K562 (cell line): ENCODE data around the gene TPI1. TPM values are rescaled to one million over a fixed set of nuclear protein-coding genes. Genes with fewer than 3 reads are reported as not detected.

Experiments
- ATAC-seq: fragments of 200-7000 bp; cut with Tn5 transposase; 3 replicates; pipeline ENCODE4 v1.9.1; 2020; ENCODE audit warnings: moderate library complexity
- BruUV-seq: library from RNA; stranded (reverse); fragments of 400-500 nt; replicated peaks from 2 replicates; lab custom pipeline; 2021; lab: Mats Ljungman, UMichigan
- CTCF ChIA-PET: fragments of 300-600 bp; formaldehyde crosslinking; extraction: SDS; loops from one replicate; lab custom pipeline; 2021; ENCODE audit warnings: low intra/inter-chr PET ratio; lab: Yijun Ruan, JAX
- POLR2A ChIA-PET: fragments of 300-600, 350-650 bp; sonication (Branson Sonifier 250); formaldehyde crosslinking; extraction: SDS; loops from one replicate; lab custom pipeline; 2021; ENCODE audit warnings: antibody characterized with exemption, inconsistent platforms; lab: Yijun Ruan, JAX
- DNase-seq, 4 experiments: peaks; one replicate each; pipeline versions ENCODE4 v3.0.0 to v3.0.0-alpha.2; 2011 to 2018; ENCODE audit warnings: low spot score in 3 of 4, mixed read lengths in 3 of 4; ENCODE audit errors: extremely low read depth in 1 of 4
- FAIRE-seq: peaks from 2 replicates; lab custom pipeline; 2011; peaks lifted over from hg19 to GRCh38; lab: Jason Lieb, UNC
- H2AFZ ChIP-seq: 2 replicates; pipeline ENCODE4 v1.6.0; 2011; ENCODE audit warnings: low read depth, low read length, control low read depth, inconsistent platforms
- H3K27ac ChIP-seq: fragments of 200-600 bp; 3 replicates; pipeline ENCODE4 v1.8.0; 2011; ENCODE audit warnings: low read depth, mild to moderate bottlenecking, control low read depth, inconsistent platforms, low read length, moderate library complexity, mixed read lengths; ENCODE audit errors: extremely low read depth
- H3K27me3 ChIP-seq, 2 experiments: fragments of 300-600 bp in 1 of 2; 2 replicates in 1 of 2; 3 replicates in 1 of 2; pipeline versions ENCODE4 v1.6.0 to v1.8.0; 2011; ENCODE audit warnings: inconsistent platforms in 2 of 2, low read length in 2 of 2, mild to moderate bottlenecking in 1 of 2, mixed read lengths in 1 of 2, moderate library complexity in 1 of 2; ENCODE audit not compliant: control insufficient read depth in 2 of 2, insufficient read depth in 2 of 2
- H3K36me3 ChIP-seq: fragments of 300-600 bp; 3 replicates; pipeline ENCODE4 v1.8.0; 2011; ENCODE audit warnings: mild to moderate bottlenecking, low read length, inconsistent platforms; ENCODE audit not compliant: control insufficient read depth, insufficient read depth
- H3K4me1 ChIP-seq, 2 experiments: fragments of 200-600 bp in 1 of 2; replicated peaks in 1 of 2; 2 replicates in 1 of 2; 3 replicates in 1 of 2; pipeline versions ENCODE4 v1.5.1 to v1.8.0; 2011; ENCODE audit warnings: inconsistent platforms in 2 of 2, low read length in 2 of 2, mild to moderate bottlenecking in 1 of 2, mixed read lengths in 1 of 2, moderate library complexity in 1 of 2; ENCODE audit not compliant: control insufficient read depth in 2 of 2, insufficient read depth in 2 of 2
- H3K4me2 ChIP-seq: 2 replicates; pipeline ENCODE4 v1.6.1; 2011; ENCODE audit warnings: low read length, control low read depth, inconsistent platforms, mixed read lengths; ENCODE audit not compliant: insufficient read depth
- H3K4me3 ChIP-seq: fragments of 200-600 bp; sonication (generic), shearing (Covaris generic); 2 replicates; pipeline ENCODE4 v1.5.1; 2016; ENCODE audit warnings: control low read depth, inconsistent platforms
- H3K79me2 ChIP-seq: fragments of 200-600 bp; 3 replicates; pipeline ENCODE4 v1.8.0; 2011; ENCODE audit warnings: low read length, inconsistent platforms; ENCODE audit not compliant: control insufficient read depth, insufficient read depth
- H3K9ac ChIP-seq, 2 experiments: 2 replicates each; pipeline versions ENCODE4 v1.6.0 to v1.6.1; 2011; ENCODE audit warnings: low read depth in 2 of 2, low read length in 2 of 2, control low read depth in 1 of 2, inconsistent platforms in 1 of 2, mild to moderate bottlenecking in 1 of 2, mixed read lengths in 1 of 2; ENCODE audit not compliant: insufficient read depth in 1 of 2
- H3K9me1 ChIP-seq: one replicate; pipeline ENCODE4 v1.6.0; 2011; ENCODE audit warnings: inconsistent platforms, mild to moderate bottlenecking, low read length, moderate library complexity; ENCODE audit not compliant: control insufficient read depth, insufficient read depth
- H3K9me3 ChIP-seq: replicated peaks from 2 replicates; pipeline ENCODE4 v1.5.1; 2011; ENCODE audit warnings: low read depth, low read length, inconsistent platforms; ENCODE audit not compliant: control insufficient read depth, insufficient read depth
- H4K20me1 ChIP-seq: replicated peaks from 2 replicates; pipeline ENCODE4 v1.6.1; 2011; ENCODE audit warnings: low read length, inconsistent platforms, mixed read lengths; ENCODE audit not compliant: control insufficient read depth, insufficient read depth
- BCOR ChIP-seq: fragments of 450-650 bp; IDR thresholded peaks from 2 replicates; pipeline ENCODE4 v1.6.1; 2016
- BMI1 ChIP-seq: fragments of 150-350 bp; IDR thresholded peaks from 2 replicates; pipeline ENCODE4 v1.6.1; 2014; ENCODE audit warnings: low read length
- DNMT1 ChIP-seq: fragments of 450-650 bp; IDR thresholded peaks from 2 replicates; pipeline ENCODE4 v1.6.1; 2016; ENCODE audit warnings: antibody characterized with exemption, mild to moderate bottlenecking
- ERF ChIP-seq: fragments of 450-650 bp; formaldehyde crosslinking; IDR thresholded peaks from 2 replicates; pipeline ENCODE4 v1.4.0; 2020; ENCODE audit warnings: mild to moderate bottlenecking, mixed read lengths
- ETV1 ChIP-seq: fragments of 450-650 bp; conservative IDR thresholded peaks from 2 replicates; pipeline ENCODE4 v1.6.1; 2016; ENCODE audit warnings: missing genetic modification characterization, control low read depth, low read depth, missing compliant biosample characterization
- FOXA1 ChIP-seq: fragments of 450-650 bp; IDR thresholded peaks from 2 replicates; pipeline ENCODE4 v1.6.1; 2016; ENCODE audit warnings: mild to moderate bottlenecking, borderline replicate concordance
- FUS ChIP-seq: fragments of 200-400 bp; formaldehyde crosslinking; optimal IDR thresholded peaks from 2 replicates; pipeline ENCODE3; 2017; ENCODE audit warnings: low read depth, low read length
- GABPB1 ChIP-seq: sonication (generic); formaldehyde crosslinking; IDR thresholded peaks from 2 replicates; pipeline ENCODE4 v1.8.0; 2022; ENCODE audit warnings: mild to moderate bottlenecking, missing genetic modification reagents
- MCM7 ChIP-seq, 2 experiments: fragments of 450-650 bp; IDR thresholded peaks; 2 replicates each; pipeline ENCODE4 v1.6.1; 2016 to 2018
- NR4A1 ChIP-seq, 2 experiments: fragments of 250-450 bp in 1 of 2; fragments of 450-650 bp in 1 of 2; sonication (Bioruptor Pico) in 1 of 2; IDR thresholded peaks; 2 replicates each; pipeline versions ENCODE4 v1.4.0 to v1.6.1; 2016 to 2020; ENCODE audit warnings: mild to moderate bottlenecking in 2 of 2, missing compliant biosample characterization in 1 of 2, missing genetic modification characterization in 1 of 2, moderate library complexity in 1 of 2
- POLR2H ChIP-seq: IDR thresholded peaks from 2 replicates; pipeline ENCODE4 v1.6.1; 2016; ENCODE audit warnings: missing genetic modification characterization, low read depth, mild to moderate bottlenecking, control low read depth, missing compliant biosample characterization, moderate library complexity
- SMARCA5 ChIP-seq: fragments of 450-650 bp; IDR thresholded peaks from 2 replicates; pipeline ENCODE4 v1.6.1; 2016
- SMARCE1 ChIP-seq: fragments of 450-650 bp; IDR thresholded peaks from 2 replicates; pipeline ENCODE4 v1.7.1; 2016; ENCODE audit warnings: mild to moderate bottlenecking
- SPI1 ChIP-seq: IDR thresholded peaks from 2 replicates; pipeline ENCODE4 v1.6.1; 2011; ENCODE audit warnings: low read depth, low read length, control low read depth, borderline replicate concordance
- WHSC1 ChIP-seq: IDR thresholded peaks from one replicate; pipeline ENCODE4 v1.6.1; 2012; ENCODE audit warnings: low read length, control low read depth, inconsistent platforms
- ZNF695 ChIP-seq: fragments of 450-650 bp; formaldehyde crosslinking; IDR thresholded peaks from 2 replicates; pipeline ENCODE4 v1.4.0; 2020; ENCODE audit warnings: mild to moderate bottlenecking, moderate library complexity
- WGBS: fragments of 100-300 bp; shearing (Covaris generic); methylation state at CpG from one replicate; pipeline ENCODE4 v1.1.6; 2016; ENCODE audit warnings: low coverage, mixed read lengths; ENCODE audit not compliant: insufficient coverage; ENCODE audit errors: missing lambda C conversion rate; 5-methylcytosine and 5-hydroxymethylcytosine counted together
- in situ Hi-C: fragments of 300-500 bp; cut with MboI; formaldehyde crosslinking; loops from 4 replicates; pipeline ENCODE4 v1.15.0; 2018; ENCODE audit warnings: inconsistent platforms, mixed read lengths
- intact Hi-C: fragments of 100-400 bp; cut with micrococcal nuclease; formaldehyde crosslinking; loops from 2 replicates; pipeline ENCODE4 v1.14.2; 2022
- polyA plus RNA-seq, 8 experiments: library from polyadenylated mRNA; depleted of rRNA in 4 of 8; stranded (reverse) in 5 of 8; unstranded in 3 of 8; fragments of >200 nt; fragmentation: Nextera tagmentation in 2 of 8; fragmentation: Illumina TruSeq in 1 of 8; extraction: Ambion mirVana in 2 of 8; extraction: Trizol in 1 of 8; gene quantifications; 2 replicates each; pipeline versions ENCODE4 v1.2.1 to v1.2.3, GENCODE V29; 2011 to 2014; ENCODE audit warnings: inconsistent platforms in 1 of 8, missing spikeins in 1 of 8
- total RNA-seq, 7 experiments: library from RNA; depleted of rRNA in 6 of 7; stranded (reverse); fragments of >200 nt in 6 of 7; fragmentation: Illumina TruSeq in 2 of 7; extraction: Trizol in 2 of 7; gene quantifications; 2 replicates each; pipeline versions ENCODE4 v1.2.1 to v1.2.3, GENCODE V29; 2011 to 2021; ENCODE audit warnings: low replicate concordance in 1 of 7
- TF ChIP-seq, protein P1 (sequence below): sonication (generic); formaldehyde crosslinking; IDR thresholded peaks from 2 replicates; pipeline ENCODE4 v1.5.0; 2020; ENCODE audit warnings: missing genetic modification reagents
- TF ChIP-seq, protein P2 (sequence below): fragments of 150-350 bp; conservative IDR thresholded peaks from 2 replicates; pipeline ENCODE4 v1.6.1; 2014; ENCODE audit warnings: low read length

Gene TPI1
- total and polyA plus RNA-seq, 9 of the 15 experiments (the other 6 are each of a cell fraction or from before 2014, with no cell fraction given), result 662 to 4,971 (median 892) TPM

DNA sequence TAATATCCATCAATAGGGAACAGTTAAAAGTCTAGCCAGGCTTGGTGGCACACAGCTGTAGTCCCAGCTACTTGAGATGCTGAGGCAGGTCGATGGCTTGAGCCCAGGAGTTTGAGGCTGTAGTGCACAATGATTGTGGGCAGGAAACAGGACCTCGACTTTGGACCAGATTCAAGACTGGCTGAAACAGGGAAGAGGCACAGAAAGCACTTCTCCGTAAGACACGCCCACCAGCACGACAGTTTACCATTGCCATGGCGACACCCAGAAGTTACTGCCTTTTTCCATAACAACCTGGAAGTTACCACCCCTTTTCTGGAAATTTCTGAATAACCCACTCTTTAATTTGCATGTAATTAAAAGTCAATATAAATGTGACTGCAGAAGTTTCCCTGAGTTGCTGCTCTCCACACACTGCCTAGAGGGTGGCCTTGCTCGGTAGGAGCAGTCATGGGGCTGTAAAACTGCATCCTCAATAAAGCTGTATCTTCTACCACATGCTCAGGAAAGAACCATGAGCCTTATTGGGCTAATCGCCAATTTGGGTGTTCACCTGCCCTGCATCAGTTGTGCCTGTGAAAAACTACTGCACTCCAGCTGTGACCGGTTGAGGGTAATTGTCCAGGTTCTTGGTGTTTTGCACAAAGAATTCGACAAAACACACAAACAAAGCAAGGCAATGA is 32.6 kb downstream of the TPI1 start (continued):
- TF ChIP-seq BMI1 (peak; percentile 82), NR4A1 (CRISPR knock-in tag; IDR thresholded peaks at IDR 0.05) (no peak), NR4A1 (tag; IDR thresholded peaks at IDR 0.05) (no peak), SPI1 (peak; percentile 33; the same call in 1 of the 2 replicates), POLR2H (tag) (no peak), GABPB1 (CRISPR knock-in tag) (no peak), ERF (CRISPR knock-in tag) (no peak)

DNA sequence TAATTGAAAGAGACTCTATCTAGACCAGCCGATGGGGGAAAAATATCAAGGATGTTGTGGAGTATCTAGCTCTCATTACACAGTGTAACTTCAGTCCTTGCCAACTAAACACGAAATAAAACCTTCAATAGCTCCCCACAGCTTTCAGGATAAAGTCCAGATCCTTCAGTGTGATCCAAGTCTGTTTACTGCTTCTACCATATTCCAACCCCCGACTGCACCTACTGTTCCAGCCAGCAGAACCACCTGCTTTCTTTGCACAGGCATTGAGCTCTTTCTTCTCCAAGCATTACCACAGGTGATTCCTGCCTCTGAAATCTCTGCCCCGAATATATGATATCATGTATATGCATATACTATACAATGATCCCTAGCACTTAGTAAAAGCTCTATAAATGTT is 35.1 kb downstream of the TPI1 start:
- BruUV-seq, result no TSS peak
- Histone ChIP-seq H3K27me3 (no peaks in the 10 kb centered on the region), H3K4me3 (no peak overlapping the region), H3K4me2 (no peak overlapping the region), H3K9me3 (no peaks in the 10 kb centered on the region; the same call in 1 of the 2 replicates), H3K27ac (no peak overlapping the region), H3K79me2 (no peaks in the 10 kb centered on the region), H3K9me1 (no peaks in the 10 kb centered on the region), H4K20me1 (no peaks in the 10 kb centered on the region), H3K36me3 (no peaks in the 10 kb centered on the region), H2AFZ (no peak overlapping the region), H3K4me1 (peaks cover 13 to 25% of the 10 kb centered on the region in 2 experiments), H3K9ac (no peak overlapping the region)
- whole genome bisulfite sequencing, result 60% methylated on average over 4 of the region's 4 CpGs
- ATAC-seq, result no peak
- intact Hi-C loops, result no loop called here
- ChIA-PET CTCF (no interaction called here), POLR2A (interaction anchor here (0.6 to 0.9 kb wide), 3 partner anchors 12 to 44 kb away, joined by 3 to 5 read pairs (median 3); no protein-coding TSS in a partner anchor)
- in situ Hi-C loops, result no loop called here
- FAIRE-seq, result no peak
- DNase-seq, result no peak
- TF ChIP-seq MCM7 (IDR thresholded peaks at IDR 0.05), result no peak
- TF ChIP-seq ZNF695, result no peak
- TF ChIP-seq WHSC1, result no peak
- TF ChIP-seq FOXA1, result no peak
- TF ChIP-seq FUS, result no peak
- TF ChIP-seq SMARCA5, result no peak
- TF ChIP-seq BCOR, result no peak
- TF ChIP-seq, protein P1, sequence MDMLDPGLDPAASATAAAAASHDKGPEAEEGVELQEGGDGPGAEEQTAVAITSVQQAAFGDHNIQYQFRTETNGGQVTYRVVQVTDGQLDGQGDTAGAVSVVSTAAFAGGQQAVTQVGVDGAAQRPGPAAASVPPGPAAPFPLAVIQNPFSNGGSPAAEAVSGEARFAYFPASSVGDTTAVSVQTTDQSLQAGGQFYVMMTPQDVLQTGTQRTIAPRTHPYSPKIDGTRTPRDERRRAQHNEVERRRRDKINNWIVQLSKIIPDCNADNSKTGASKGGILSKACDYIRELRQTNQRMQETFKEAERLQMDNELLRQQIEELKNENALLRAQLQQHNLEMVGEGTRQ (CRISPR knock-in tag), result no peak
- TF ChIP-seq ETV1 (tag), result no peak
- TF ChIP-seq DNMT1, result no peak
- TF ChIP-seq, protein P2, sequence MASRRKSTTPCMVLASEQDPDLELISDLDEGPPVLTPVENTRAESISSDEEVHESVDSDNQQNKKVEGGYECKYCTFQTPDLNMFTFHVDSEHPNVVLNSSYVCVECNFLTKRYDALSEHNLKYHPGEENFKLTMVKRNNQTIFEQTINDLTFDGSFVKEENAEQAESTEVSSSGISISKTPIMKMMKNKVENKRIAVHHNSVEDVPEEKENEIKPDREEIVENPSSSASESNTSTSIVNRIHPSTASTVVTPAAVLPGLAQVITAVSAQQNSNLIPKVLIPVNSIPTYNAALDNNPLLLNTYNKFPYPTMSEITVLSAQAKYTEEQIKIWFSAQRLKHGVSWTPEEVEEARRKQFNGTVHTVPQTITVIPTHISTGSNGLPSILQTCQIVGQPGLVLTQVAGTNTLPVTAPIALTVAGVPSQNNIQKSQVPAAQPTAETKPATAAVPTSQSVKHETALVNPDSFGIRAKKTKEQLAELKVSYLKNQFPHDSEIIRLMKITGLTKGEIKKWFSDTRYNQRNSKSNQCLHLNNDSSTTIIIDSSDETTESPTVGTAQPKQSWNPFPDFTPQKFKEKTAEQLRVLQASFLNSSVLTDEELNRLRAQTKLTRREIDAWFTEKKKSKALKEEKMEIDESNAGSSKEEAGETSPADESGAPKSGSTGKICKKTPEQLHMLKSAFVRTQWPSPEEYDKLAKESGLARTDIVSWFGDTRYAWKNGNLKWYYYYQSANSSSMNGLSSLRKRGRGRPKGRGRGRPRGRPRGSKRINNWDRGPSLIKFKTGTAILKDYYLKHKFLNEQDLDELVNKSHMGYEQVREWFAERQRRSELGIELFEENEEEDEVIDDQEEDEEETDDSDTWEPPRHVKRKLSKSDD, result no peak
- TF ChIP-seq SMARCE1, result no peak
